HG02571 (cell line): ENCODE measurements around the gene C17orf107.
"Not testable (repeated sequence)": the region's sequence is repeated elsewhere in the genome, so short reads cannot be mapped to it uniquely, and the experiment has no call there.

Experiments used
- ATAC-seq: cut with Tn5 transposase; IDR thresholded peaks from one replicate; pipeline ENCODE4 v1.9.1; 2021; ENCODE audit warnings: mild to moderate bottlenecking, moderate library complexity; ENCODE audit not compliant: unreplicated experiment

The C17orf107 gene

GRCh38 chr17:4899341-4900230 is at the start of gene C17orf107:
C17orf107 (plus strand) TSS chr17:4899536; CDS start chr17:4899763, 227 bp downstream.
- ATAC-seq = no peak

GRCh38 chr17:4850246-4850645 is 49.1 kb upstream of the C17orf107 start:
- no peak for ATAC-seq

- no peak for ATAC-seq
Observed at GRCh38 chr17:4851084-4851483, 48.3 kb upstream of the C17orf107 start.

- no peak for ATAC-seq
Observed at GRCh38 chr17:4852567-4853207, 46.6 kb upstream of the C17orf107 start.

GRCh38 chr17:4853208-4853671 is 46.1 kb upstream of the C17orf107 start:
- no peak for ATAC-seq

GRCh38 chr17:4854111-4854681 is 45.1 kb upstream of the C17orf107 start:
- no peak for ATAC-seq

GRCh38 chr17:4856271-4856936 is 42.9 kb upstream of the C17orf107 start:
- no peak for ATAC-seq

GRCh38 chr17:4856937-4857314 is 42.4 kb upstream of the C17orf107 start:
- no peak for ATAC-seq

- ATAC-seq = not testable (repeated sequence)
Observed at GRCh38 chr17:4857347-4857746, 42.0 kb upstream of the C17orf107 start.

GRCh38 chr17:4858068-4858881 is 41.1 kb upstream of the C17orf107 start:
- no peak for ATAC-seq

GRCh38 chr17:4858882-4859260 is 40.5 kb upstream of the C17orf107 start:
- no peak for ATAC-seq

- no peak for ATAC-seq
Observed at GRCh38 chr17:4859816-4860625, 39.3 kb upstream of the C17orf107 start.

GRCh38 chr17:4860651-4861050 is 38.7 kb upstream of the C17orf107 start:
- no peak for ATAC-seq

GRCh38 chr17:4861052-4861451 is 38.3 kb upstream of the C17orf107 start:
- no peak for ATAC-seq

- no peak for ATAC-seq
Observed at GRCh38 chr17:4862720-4863119, 36.6 kb upstream of the C17orf107 start.

GRCh38 chr17:4863321-4863720 is 36.0 kb upstream of the C17orf107 start:
- ATAC-seq = no peak

- ATAC-seq = not testable (repeated sequence)
Observed at GRCh38 chr17:4867535-4867934, 31.8 kb upstream of the C17orf107 start.

GRCh38 chr17:4869058-4869998 is 30.0 kb upstream of the C17orf107 start:
- not testable (repeated sequence) for ATAC-seq
